HEK293 (cell line): ENCODE measurements around the gene LSM3.

Experiments
- ZBTB17 ChIP-seq: fragments of 450-650 bp; formaldehyde crosslinking; IDR thresholded peaks from 2 replicates; pipeline ENCODE4 v1.5.1; 2016; ENCODE audit warnings: missing biosample characterization, missing genetic modification characterization
- ZNF423 ChIP-seq: fragments of 450-650 bp; formaldehyde crosslinking; IDR thresholded peaks from 2 replicates; pipeline ENCODE4 v1.5.1; 2016; ENCODE audit warnings: missing biosample characterization, missing genetic modification characterization
- TF ChIP-seq, protein P1 (sequence below): fragments of 450-650 bp; formaldehyde crosslinking; IDR thresholded peaks from 2 replicates; pipeline ENCODE4 v1.5.1; 2016; ENCODE audit warnings: missing biosample characterization, missing genetic modification characterization
- TF ChIP-seq, protein P2 (sequence below): fragments of 450-650 bp; formaldehyde crosslinking; IDR thresholded peaks from 2 replicates; pipeline ENCODE4 v1.5.1; 2016; ENCODE audit warnings: missing biosample characterization, missing genetic modification characterization

GRCh38 chr3:14138109-14138877 is 40.3 kb upstream of the LSM3 start:
- no peak for TF ChIP-seq ZBTB17 (tag by site-specific recombination)
- TF ChIP-seq, protein P1, sequence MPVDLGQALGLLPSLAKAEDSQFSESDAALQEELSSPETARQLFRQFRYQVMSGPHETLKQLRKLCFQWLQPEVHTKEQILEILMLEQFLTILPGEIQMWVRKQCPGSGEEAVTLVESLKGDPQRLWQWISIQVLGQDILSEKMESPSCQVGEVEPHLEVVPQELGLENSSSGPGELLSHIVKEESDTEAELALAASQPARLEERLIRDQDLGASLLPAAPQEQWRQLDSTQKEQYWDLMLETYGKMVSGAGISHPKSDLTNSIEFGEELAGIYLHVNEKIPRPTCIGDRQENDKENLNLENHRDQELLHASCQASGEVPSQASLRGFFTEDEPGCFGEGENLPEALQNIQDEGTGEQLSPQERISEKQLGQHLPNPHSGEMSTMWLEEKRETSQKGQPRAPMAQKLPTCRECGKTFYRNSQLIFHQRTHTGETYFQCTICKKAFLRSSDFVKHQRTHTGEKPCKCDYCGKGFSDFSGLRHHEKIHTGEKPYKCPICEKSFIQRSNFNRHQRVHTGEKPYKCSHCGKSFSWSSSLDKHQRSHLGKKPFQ (tag by site-specific recombination), result no peak
- TF ChIP-seq, protein P2, sequence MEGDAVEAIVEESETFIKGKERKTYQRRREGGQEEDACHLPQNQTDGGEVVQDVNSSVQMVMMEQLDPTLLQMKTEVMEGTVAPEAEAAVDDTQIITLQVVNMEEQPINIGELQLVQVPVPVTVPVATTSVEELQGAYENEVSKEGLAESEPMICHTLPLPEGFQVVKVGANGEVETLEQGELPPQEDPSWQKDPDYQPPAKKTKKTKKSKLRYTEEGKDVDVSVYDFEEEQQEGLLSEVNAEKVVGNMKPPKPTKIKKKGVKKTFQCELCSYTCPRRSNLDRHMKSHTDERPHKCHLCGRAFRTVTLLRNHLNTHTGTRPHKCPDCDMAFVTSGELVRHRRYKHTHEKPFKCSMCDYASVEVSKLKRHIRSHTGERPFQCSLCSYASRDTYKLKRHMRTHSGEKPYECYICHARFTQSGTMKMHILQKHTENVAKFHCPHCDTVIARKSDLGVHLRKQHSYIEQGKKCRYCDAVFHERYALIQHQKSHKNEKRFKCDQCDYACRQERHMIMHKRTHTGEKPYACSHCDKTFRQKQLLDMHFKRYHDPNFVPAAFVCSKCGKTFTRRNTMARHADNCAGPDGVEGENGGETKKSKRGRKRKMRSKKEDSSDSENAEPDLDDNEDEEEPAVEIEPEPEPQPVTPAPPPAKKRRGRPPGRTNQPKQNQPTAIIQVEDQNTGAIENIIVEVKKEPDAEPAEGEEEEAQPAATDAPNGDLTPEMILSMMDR (tag by site-specific recombination), result no peak
- TF ChIP-seq ZNF423 (tag by site-specific recombination), result no peak
